HG03095 (cell line): ENCODE results near the gene NUDT9.
"Not testable (repeated sequence)": the region's sequence is repeated elsewhere in the genome, so short reads cannot be mapped to it uniquely, and the experiment has no call there.

Source experiments
- ATAC-seq: cut with Tn5 transposase; IDR thresholded peaks from one replicate; pipeline ENCODE4 v1.9.1; 2021; ENCODE audit warnings: moderate library complexity; ENCODE audit not compliant: unreplicated experiment

NUDT9 gene

DNA sequence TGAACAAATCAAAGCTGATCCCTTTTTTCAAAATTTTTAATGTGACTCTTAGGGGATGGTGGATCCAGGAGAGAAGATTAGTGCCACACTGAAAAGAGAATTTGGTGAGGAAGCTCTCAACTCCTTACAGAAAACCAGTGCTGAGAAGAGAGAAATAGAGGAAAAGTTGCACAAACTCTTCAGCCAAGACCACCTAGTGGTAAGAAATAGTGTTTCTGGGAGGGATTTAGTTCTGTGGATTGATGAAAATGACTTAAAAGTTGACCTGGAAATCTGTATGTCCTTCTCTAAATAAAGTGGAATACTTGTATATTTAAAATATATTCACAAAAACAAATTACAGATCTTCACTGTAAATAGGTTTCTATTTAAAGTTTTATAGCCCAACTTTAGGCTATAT is 29.2 kb downstream of the NUDT9 start:
- ATAC-seq = no peak

DNA sequence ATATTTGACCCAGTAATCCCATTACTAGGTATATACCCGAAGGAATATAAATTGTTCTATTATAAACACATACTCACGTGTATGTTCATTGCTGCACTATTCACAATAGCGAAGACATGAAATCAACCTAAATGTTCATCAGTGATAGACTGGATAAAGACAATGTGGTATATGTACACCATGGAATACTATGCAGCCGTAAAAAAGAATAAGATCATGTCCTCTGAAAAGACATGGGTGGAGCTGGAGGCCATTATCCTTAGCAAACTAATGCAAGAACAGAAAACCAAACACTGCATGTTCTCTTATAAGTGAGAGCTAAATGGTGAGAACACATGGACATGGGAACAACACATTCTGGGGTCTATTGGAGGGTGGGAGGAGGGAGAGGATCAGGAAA is 36.5 kb downstream of the NUDT9 start:
- no peak for ATAC-seq

DNA sequence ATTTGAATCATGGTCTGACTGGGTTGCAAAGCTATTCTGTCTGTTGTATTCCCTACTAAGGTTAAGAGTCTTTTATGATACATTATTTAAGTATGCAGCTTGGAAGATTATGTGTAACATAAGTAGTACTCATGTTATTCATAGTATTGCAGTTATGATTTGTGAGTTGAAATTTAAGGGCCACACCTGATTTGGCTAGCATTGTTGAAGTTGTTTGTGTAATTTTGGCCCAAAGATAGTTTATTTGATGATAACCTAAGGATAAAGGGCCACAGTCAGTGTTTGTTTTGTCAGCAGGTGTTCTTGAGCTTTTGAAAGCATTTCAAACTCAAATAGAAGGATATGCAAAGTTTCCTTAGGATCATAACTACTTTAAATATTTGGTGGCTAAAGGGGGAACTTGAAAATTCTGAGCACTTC is 38.9 kb downstream of the NUDT9 start:
- ATAC-seq = no peak

DNA sequence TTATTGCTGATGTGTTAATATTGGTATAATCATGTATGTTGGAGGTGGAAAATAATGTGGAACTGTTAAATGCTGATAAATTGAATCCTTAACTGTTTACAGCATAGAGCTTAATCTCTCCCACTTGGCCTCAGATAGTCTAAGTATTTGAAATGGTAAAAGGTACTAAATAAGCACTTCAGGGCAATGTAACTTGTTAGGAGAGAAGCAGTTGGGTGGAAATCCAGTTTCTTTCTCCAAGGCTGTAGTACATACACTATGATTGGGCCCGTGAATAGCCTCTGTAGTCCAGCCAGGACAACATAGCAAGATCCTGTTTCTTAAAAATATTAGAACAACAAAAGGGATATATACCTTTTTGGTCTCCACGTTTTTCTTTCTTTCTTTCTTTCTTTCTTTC is 39.7 kb downstream of the NUDT9 start:
- no peak for ATAC-seq

DNA sequence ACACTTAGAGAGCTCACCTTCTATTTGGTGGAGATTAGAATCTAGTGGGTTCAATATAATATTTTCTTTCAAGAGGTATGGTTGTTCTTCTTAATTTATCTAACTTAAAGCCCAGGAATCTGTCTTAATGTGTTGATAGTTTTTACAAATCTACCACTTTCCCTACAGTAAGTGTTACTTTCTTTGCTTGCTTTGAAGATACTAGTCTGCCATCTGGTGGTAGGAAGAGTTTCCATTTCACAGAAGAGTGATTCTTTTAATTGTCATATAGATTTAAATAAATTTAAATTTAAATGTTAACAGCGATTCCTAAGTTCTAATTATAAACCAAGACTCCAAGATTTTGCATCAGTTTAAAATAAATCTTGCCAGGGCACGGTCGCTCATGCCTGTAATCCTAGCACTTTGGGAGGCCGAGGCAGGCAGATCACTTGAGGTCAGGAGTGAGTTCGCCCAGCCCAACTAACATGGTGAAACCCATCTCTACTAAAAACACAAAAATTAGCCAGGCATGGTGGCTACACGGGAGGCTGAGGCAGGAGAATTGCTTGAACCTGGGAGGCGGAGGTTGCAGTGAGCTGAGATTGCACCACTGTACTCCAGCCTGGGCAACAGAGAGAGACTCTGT is 43.5 kb downstream of the NUDT9 start:
- no peak for ATAC-seq

DNA sequence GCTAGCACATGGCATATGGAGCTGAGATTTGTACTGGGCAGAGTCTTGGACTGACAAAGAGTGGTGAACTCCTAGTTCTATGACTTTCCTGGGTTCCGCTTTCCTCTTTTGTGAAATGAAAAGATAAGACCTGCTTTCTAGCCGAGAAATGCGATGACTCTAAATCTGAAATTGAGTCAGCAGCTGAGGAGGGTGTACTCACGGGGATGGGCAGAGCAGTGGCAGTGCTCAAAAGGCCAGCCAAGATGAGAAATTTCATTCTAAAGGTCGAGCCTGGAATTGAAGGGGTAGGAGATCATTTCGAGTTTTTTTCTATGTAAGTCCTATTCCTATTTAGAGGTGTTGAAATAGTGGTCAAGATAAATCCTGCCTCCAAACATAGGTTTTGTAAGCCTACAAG is 47.0 kb downstream of the NUDT9 start:
- ATAC-seq = no peak

DNA sequence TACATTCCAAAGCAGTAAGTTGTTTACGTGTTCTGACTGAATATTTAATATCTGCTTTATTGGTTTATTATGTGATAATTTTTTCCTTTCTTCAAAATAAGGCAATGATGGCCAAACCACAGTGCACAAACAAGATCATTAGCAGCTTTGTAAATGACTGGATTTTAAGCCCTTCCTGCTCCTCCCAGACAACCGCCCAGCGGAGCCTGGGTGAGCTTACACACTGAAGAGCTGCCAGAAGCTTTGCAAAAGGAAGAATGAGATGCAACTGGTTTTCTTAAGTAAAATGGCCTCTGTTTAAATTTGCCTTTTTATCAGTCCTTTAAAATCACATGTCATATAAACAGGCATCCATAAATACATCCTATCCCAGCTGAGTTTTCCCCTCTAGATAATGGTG is 54.6 kb downstream of the NUDT9 start:
- no peak for ATAC-seq

DNA sequence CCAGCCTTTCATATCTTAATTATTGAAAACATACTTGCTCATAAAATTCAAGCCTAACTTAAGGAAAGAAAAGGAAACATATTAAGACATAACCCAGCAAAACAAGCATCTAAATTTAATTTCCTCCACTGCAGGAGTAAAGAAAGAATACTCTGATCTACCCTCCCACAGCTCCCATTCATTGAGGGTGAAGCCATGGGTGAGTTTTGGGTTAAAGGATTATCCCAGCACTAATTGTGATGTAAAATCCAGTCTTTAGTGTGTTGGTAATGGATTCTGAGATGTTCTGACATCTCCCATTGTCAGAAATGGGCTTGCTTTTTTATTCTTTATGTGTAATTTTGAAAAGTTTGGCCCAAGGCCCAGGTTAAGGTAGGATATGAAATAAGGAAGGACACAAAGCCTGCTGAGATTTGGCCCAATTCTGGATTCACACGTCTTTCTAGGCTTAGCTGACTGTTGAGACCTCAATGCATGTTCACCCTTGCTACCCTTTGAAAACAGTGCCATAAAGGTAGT is 56.4 kb downstream of the NUDT9 start:
- no peak for ATAC-seq

DNA sequence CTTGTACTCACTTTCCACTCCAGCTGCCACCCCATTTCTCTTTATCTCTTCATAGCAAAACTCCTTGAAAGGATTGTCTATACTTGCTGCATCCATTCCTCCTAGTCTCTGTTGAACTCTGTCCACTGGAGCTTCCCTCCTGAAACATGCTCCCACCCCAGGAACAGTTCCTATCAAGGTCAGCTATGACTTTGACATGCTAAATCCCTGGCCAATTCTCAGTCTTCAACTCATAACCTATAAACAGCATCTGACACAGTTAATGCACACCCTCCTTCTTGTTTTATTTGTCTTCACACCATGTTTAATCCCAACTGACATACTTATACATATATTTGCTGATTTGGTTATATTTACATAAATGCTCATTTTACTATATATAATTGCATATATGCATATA is 59.0 kb downstream of the NUDT9 start:
- ATAC-seq = no peak

DNA sequence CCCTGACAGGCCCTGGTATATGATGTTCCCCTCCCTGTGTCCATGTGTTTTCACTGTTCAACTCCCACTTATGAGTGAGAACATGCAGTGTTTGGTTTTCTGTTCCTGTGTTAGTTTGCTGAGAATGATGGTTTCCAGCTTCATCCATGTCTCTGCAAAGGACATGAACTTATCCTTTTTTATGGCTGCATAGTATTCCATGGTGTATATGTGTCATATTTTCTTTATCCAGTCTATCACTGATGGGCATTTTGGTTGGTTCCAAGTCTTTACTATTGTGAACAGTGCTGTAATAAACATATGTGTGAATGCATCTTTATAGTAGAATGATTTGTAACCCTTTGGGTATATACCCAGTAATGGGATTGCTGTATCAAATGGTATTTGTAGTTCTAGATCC is 60.9 kb downstream of the NUDT9 start:
- not testable (repeated sequence) for ATAC-seq

DNA sequence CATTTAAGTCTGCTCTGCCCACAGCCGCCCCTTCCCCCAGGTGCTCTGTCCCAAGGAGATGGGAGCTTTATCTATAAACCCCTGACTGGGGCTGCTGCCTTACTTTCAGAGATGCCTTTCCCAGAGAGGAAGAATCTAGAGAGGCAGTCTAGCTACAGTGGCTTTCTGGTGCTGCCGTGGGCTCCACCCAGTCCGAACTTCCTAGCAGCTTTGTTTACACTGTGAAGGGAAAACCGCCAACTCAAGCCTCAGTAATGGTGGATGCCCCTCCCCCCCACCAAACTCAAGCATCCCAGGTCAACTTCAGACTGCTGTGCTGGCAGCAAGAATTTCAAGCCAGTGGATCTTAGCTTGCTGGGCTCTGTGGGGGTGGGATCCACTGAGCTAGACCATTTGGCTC is 66.3 kb downstream of the NUDT9 start:
- ATAC-seq = not testable (repeated sequence)

DNA sequence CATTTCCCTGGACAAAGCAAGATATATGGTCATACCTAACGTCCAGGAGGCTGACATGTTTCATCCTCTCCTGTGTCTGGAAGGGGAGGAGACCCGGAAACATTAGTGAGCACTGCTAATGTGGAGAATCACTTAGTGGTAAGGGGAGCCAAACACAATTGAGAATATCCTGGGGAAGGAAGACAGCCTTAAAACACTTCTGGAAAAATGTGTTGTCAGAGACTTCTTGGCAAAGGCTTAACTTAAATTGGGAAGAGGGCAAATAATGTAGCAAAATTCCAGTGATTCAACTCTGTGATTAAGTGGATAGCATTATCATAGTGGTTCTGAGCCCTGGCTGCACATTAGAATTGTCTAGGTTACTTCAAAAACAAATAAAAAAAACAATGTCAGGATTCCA is 67.3 kb downstream of the NUDT9 start:
- ATAC-seq = no peak

DNA sequence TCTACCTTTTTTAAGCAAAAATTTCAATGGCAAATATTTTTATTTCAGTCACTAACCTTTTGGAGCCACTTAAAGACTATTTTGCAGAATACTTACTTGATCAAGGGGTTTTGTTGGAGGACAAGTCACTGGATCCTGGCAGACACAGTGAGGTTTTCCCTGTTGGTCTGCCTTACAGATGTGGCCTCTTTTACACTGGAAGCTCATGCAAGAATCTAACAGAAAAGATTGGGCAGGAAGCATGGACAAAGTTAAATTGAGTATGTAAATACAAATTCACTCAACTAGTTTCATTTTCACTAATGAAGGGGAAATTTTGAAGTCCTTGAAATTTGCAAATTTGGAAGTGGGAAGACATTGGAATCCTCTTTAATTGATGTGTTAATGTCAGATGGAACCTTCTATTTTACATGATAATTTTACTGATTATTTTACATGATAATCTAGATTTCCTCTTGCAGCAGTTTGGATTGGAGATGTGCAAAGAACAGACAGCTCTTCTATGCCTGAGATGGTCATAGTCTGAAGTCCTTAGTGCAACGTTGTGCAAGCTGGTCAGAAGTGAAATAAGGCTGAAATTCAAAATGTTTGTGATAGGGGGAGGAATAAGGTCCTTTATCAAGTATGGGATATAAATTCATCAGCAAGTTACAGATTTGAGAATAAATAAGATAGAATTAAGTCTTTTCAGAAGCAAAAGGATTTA is 68.4 kb downstream of the NUDT9 start:
- ATAC-seq = no peak

DNA sequence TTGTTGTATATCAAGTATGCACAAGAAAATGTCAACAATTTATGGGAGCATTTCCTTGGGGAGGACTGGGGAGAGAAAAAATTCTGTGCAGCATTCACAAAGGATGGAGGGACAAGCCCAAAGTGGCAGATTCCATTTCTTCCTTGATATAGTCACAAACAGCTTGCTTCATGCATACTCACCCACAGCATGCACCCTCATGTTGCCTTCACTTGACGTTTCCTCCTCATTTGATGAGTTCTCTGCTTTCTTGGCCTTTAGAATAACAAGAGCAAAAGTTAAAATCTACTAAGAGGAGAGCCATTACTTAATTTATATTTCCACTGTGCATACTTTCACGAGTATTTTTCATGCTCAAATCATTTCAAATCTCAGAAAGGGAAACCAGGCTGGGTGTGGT is 69.1 kb downstream of the NUDT9 start:
- ATAC-seq = no peak

DNA sequence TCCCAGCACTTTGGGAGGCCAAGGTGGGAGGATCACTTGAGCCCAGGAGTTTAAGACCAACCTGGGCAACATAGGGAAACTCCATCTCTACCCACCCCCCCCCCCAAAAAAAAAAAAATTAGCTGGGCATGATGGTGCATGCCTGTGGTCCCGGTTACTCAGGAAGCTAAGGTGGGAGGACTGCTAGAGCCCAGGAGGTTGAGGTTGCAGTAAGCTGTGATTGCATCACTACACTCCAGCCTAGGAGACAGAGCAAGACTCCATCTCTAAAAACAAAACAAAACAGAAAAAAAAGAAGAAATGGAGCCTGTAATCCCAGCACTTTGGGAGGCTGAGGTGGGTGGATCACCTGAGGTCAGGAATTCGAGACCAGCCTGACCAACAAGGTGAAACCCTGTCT is 69.5 kb downstream of the NUDT9 start:
- not testable (repeated sequence) for ATAC-seq

DNA sequence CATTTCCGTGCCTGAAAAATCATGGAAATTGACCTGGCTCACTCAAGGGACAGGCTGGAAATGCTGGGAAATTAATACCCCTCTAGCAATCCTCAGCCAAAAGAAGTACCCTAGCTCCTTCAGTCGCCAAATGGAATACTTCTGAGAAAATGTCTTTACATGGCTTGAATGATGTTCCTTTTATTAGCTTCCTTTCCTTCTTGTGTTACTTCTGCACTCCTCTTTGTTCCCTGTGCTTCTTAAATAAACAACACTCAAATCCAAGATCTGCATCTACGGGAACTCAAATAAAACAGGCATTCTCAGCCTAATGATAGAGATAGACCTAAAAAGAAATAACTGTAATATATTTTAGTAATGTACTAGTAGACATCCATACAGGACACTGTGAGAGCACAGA is 70.7 kb downstream of the NUDT9 start:
- ATAC-seq = no peak

DNA sequence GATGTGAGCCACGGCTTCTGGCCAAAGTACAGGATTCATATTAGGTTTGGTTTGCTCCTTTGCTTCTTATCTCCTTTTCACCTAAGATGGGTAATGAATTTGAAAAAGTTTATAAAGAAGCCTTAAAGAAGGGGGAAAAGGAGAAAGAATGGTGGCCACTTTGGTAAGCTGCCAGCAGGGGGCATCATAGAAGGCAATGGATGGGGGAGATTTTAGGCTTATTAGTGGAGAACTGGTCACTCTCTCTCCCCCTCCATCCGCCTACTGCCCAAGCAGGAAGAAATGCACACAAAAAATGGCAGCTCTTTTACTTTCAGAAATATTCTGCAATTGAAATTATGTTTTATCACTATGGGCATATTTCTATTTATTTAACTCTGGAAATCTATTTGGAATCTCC is 74.8 kb downstream of the NUDT9 start:
- no peak for ATAC-seq

DNA sequence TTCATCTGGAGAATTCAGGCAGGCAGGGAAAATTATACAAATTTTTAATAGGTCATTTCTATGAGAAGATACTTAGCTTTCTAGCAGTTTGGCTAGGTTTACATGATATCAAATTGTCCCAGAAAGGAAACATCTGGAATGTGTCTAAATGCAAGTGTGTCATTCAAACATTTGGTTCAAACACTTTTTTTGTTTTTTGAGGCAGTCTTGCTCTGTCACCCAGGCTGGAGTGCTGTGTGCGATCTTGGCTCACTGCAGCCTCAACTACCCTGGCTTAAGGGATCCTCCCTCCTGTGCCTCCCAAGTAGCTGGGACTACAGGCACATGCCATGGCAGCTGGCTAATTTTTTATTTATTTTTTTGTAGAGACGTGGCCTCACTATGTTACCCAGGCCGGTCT is 75.2 kb downstream of the NUDT9 start:
- ATAC-seq = no peak

DNA sequence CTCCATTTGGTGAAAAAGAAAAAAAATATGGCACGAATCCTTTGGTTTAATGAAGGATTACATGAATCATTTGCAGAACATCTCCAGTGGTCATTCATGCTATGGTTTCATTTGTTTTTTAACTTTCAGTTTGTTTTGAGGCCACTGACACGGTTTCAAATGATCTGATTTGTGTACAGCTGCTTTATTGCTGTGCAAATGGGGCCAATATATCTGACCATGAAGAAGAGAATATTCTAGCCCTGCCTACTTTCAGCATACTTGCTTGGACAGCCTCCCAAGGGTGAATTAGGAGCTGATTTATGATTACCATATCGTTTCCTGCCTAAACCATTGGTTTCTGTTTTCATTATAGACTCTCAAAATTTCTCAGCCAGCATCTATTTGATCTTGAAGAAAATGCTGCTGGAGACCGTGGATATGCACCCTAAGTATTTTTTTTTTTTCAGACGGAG is 76.1 kb downstream of the NUDT9 start:
- peak; percentile 49 for ATAC-seq

DNA sequence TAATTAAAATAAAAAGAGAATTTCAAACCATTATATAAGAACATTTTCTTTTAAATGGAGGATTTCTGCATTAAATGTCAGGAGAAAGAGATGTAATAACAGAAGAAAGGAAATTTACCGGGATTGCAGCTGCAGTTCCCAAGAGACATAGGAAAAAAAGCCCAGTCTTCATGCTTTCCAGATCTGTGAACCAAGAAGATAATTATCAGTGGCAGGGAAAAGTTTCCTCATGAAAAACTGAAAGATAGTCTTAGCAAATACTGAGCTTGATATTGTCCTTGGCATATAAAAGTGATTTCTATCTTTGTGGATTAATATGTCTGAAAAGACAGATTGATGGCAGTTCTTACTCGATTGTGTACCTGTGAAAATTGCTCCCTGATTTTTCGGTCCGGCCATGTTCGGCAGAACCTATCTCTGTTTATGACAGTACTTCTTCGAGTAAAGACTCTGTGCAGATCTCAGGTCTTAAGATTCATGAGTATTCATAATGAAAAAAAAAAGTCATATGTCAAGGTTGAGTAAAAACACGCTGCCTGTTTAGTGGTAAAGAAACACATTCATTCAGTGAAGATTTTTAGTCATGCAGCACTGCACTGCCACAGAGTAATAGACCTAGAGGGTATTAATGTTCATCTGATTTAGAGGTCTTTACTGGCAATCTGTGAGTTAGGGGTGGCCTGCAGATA is 77.2 kb downstream of the NUDT9 start:
- peak; percentile 82 for ATAC-seq

DNA sequence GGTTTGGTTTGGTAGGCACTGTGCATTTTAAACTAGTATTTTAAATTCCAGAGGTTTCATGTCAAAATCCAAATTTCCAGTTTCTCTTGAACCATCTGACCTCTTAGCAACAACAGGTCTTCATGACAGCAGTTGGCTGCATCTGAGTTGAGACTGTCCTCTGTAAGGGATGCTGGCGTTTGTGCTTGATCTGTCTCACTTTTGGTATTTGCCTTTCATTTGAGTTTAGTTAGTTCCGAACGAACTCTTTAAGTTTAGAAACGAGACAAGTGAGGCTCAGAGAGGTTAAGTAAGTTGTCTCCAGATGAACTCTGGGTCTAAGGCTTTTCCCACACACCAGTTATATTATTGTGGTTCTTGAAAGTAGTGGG is 77.7 kb downstream of the NUDT9 start:
- ATAC-seq = peak; percentile 54

DNA sequence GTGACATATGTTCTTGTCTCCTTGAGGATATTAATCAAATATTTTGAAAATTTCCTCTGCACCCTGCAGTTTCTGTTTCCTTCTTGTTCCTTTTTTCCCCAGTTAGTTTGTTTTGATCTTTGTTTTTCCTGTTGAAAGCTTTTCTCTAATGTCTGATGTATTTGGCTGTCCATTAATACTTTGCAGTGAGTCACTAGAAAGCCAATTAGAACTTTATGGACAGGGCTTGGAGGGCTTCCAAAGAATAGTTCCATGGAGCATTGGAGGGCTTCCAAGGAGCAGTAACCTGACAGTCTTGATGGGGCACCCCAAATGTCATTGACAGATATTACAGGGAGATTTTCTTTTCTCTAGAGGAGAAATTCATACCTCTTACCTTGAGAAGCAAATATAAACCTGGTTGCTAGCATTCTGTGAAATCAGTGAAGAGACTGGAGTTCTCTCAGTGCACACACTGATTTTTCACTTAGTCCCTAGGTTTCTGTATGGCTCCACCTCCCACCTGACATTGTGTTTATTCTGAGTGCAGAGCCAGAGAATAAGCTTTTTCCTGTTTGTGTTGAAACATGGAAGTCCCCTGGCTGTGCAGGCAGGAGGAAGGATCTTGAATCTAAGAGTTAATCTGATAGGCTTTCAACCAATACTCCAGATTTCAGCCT is 80.3 kb downstream of the NUDT9 start:
- ATAC-seq = no peak
